Karpas-422 (cell line): ENCODE measurements around the gene ADGRL2. TPM values are rescaled to one million over a fixed set of nuclear protein-coding genes. Genes with fewer than 3 reads are reported as not detected.
"Not testable (repeated sequence)": the region's sequence is repeated elsewhere in the genome, so short reads cannot be mapped to it uniquely, and the experiment has no call there.

Source experiments
- DNase-seq: peaks from one replicate; pipeline ENCODE4 v3.0.0-alpha.2; 2015
- H2AFZ ChIP-seq: fragments of 200-600 bp; sonication (generic); 2 replicates; pipeline ENCODE4 v1.6.1; 2014; ENCODE audit warnings: antibody characterized with exemption, low read length, mixed read lengths
- H3K27ac ChIP-seq: fragments of 200-600 bp; sonication (generic); 2 replicates; pipeline ENCODE4 v1.5.1; 2014; ENCODE audit warnings: mild to moderate bottlenecking, low read length, moderate library complexity
- H3K27me3 ChIP-seq: fragments of 200-600 bp; sonication (generic); 2 replicates; pipeline ENCODE4 v1.6.1; 2014; ENCODE audit warnings: low read length, mixed read lengths
- H3K36me3 ChIP-seq: fragments of 200-600 bp; sonication (generic); 2 replicates; pipeline ENCODE4 v1.6.1; 2014; ENCODE audit warnings: low read length, mixed read lengths; ENCODE audit not compliant: insufficient read depth
- H3K4me1 ChIP-seq: fragments of 200-600 bp; sonication (generic); 2 replicates; pipeline ENCODE4 v1.6.1; 2014; ENCODE audit warnings: mild to moderate bottlenecking, low read length, mixed read lengths
- H3K4me2 ChIP-seq: fragments of 200-600 bp; sonication (generic); 2 replicates; pipeline ENCODE4 v1.6.1; 2014; ENCODE audit warnings: low read length, low read depth, mild to moderate bottlenecking; ENCODE audit not compliant: poor library complexity, severe bottlenecking
- H3K4me3 ChIP-seq: fragments of 200-600 bp; sonication (generic); 2 replicates; pipeline ENCODE4 v1.5.1; 2014; ENCODE audit warnings: mild to moderate bottlenecking, antibody characterized with exemption, low read length, mixed read lengths
- H3K79me2 ChIP-seq: fragments of 200-600 bp; sonication (generic); 2 replicates; pipeline ENCODE4 v1.6.1; 2014; ENCODE audit warnings: mild to moderate bottlenecking, low read length, mixed read lengths
- H3K9ac ChIP-seq: fragments of 200-600 bp; sonication (generic); 2 replicates; pipeline ENCODE4 v1.6.0; 2014; ENCODE audit warnings: low read length
- H3K9me2 ChIP-seq: fragments of 200-600 bp; sonication (generic), shearing (Covaris generic); replicated peaks from 2 replicates; pipeline ENCODE4 v1.6.0; 2014; ENCODE audit warnings: mild to moderate bottlenecking, low read length, moderate library complexity; ENCODE audit not compliant: insufficient read depth
- H3K9me3 ChIP-seq: fragments of 300-700, 200-600 bp; sonication (generic); 2 replicates; pipeline ENCODE4 v1.6.1; 2014; ENCODE audit warnings: low read length, mixed read lengths
- H4K20me1 ChIP-seq: fragments of 200-600 bp; sonication (generic); 2 replicates; pipeline ENCODE4 v1.6.1; 2014; ENCODE audit warnings: mild to moderate bottlenecking, antibody characterized with exemption, low read length, low read depth; ENCODE audit not compliant: insufficient read depth
- total RNA-seq: library from RNA; depleted of rRNA; stranded (reverse); fragments of >200 nt; shearing (Covaris generic); gene quantifications from 2 replicates; pipeline ENCODE4 v1.2.3, GENCODE V29; 2014; ENCODE audit warnings: low replicate concordance

ADGRL2 gene
- total RNA-seq, 1 experiment from 2014 or later = not detected

GRCh38 chr1:81886292-81886691 is 85.6 kb downstream of the ADGRL2 start:
- H3K4me2 ChIP-seq, H3K4me3 ChIP-seq, H3K9me2 ChIP-seq, H3K79me2 ChIP-seq, H3K36me3 ChIP-seq, H4K20me1 ChIP-seq, H3K4me1 ChIP-seq, H2AFZ ChIP-seq, H3K9me3 ChIP-seq, DNase-seq, H3K27me3 ChIP-seq, H3K9ac ChIP-seq, H3K27ac ChIP-seq: not testable (repeated sequence)

- Histone ChIP-seq H3K4me2 (no peak overlapping the region), H3K4me3 (no peak overlapping the region), H2AFZ (no peak overlapping the region), H3K27me3 (no peaks in the 10 kb centered on the region), H3K27ac (no peak overlapping the region), H3K9me2 (no peaks in the 10 kb centered on the region; the same call in 1 of the 2 replicates), H4K20me1 (no peaks in the 10 kb centered on the region), H3K36me3 (no peaks in the 10 kb centered on the region), H3K9me3 (no peaks in the 10 kb centered on the region), H3K9ac (no peak overlapping the region), H3K4me1 (no peaks in the 10 kb centered on the region), H3K79me2 (no peaks in the 10 kb centered on the region)
- DNase-seq = no peak
These were observed 86.8 kb downstream of the ADGRL2 start for GRCh38 chr1:81887421-81888144.

GRCh38 chr1:81889166-81889565 is 88.4 kb downstream of the ADGRL2 start:
- Histone ChIP-seq H3K79me2 (no peaks in the 10 kb centered on the region), H3K27ac (no peak overlapping the region), H3K9ac (no peak overlapping the region), H3K27me3 (no peaks in the 10 kb centered on the region), H2AFZ (no peak overlapping the region), H3K4me2 (no peak overlapping the region), H3K4me3 (no peak overlapping the region), H3K9me3 (no peaks in the 10 kb centered on the region), H4K20me1 (no peaks in the 10 kb centered on the region), H3K9me2 (no peaks in the 10 kb centered on the region; the same call in 1 of the 2 replicates), H3K36me3 (no peaks in the 10 kb centered on the region), H3K4me1 (no peaks in the 10 kb centered on the region)
- DNase-seq = no peak

GRCh38 chr1:81894867-81895266 is 94.1 kb downstream of the ADGRL2 start:
- Histone ChIP-seq H3K9ac (no peak overlapping the region), H3K27ac (no peak overlapping the region), H3K4me3 (no peak overlapping the region), H3K9me3 (no peaks in the 10 kb centered on the region), H3K9me2 (no peaks in the 10 kb centered on the region; the same call in none of the 2 replicates), H3K4me2 (no peak overlapping the region), H3K79me2 (no peaks in the 10 kb centered on the region), H2AFZ (no peak overlapping the region), H4K20me1 (no peaks in the 10 kb centered on the region), H3K36me3 (no peaks in the 10 kb centered on the region), H3K4me1 (no peaks in the 10 kb centered on the region), H3K27me3 (no peaks in the 10 kb centered on the region)
- no peak for DNase-seq

- DNase-seq = no peak
- H3K4me3 ChIP-seq = no peak overlapping the region
- no peak overlapping the region for H3K27ac ChIP-seq
- H3K9me2 ChIP-seq = no peaks in the 10 kb centered on the region; the same call in 1 of the 2 replicates
- no peaks in the 10 kb centered on the region for H3K36me3 ChIP-seq
- H3K27me3 ChIP-seq = no peaks in the 10 kb centered on the region
- H3K79me2 ChIP-seq = no peaks in the 10 kb centered on the region
- H4K20me1 ChIP-seq = no peaks in the 10 kb centered on the region
- no peak overlapping the region for H2AFZ ChIP-seq
- H3K9me3 ChIP-seq = no peaks in the 10 kb centered on the region
- H3K4me2 ChIP-seq = no peak overlapping the region
- no peaks in the 10 kb centered on the region for H3K4me1 ChIP-seq
- no peak overlapping the region for H3K9ac ChIP-seq
These were observed 98.6 kb downstream of the ADGRL2 start for GRCh38 chr1:81899214-81899821.

GRCh38 chr1:81907575-81907974 is 106.8 kb downstream of the ADGRL2 start:
- H3K27me3 ChIP-seq = no peaks in the 10 kb centered on the region
- no peak overlapping the region for H2AFZ ChIP-seq
- peaks cover 9% of the 10 kb centered on the region; the same call in 1 of the 2 replicates for H3K9me3 ChIP-seq

GRCh38 chr1:81912383-81912782 is 111.6 kb downstream of the ADGRL2 start:
- no peaks in the 10 kb centered on the region for H3K79me2 ChIP-seq
- no peaks in the 10 kb centered on the region for H3K4me1 ChIP-seq
- H3K9ac ChIP-seq = no peak overlapping the region
- peaks cover 9% of the 10 kb centered on the region; the same call in 1 of the 2 replicates for H3K9me3 ChIP-seq
- no peak overlapping the region for H3K4me2 ChIP-seq
- no peak overlapping the region for H2AFZ ChIP-seq
- DNase-seq = no peak
- H4K20me1 ChIP-seq = no peaks in the 10 kb centered on the region
- H3K36me3 ChIP-seq = no peaks in the 10 kb centered on the region
- no peaks in the 10 kb centered on the region for H3K27me3 ChIP-seq
- no peak overlapping the region for H3K4me3 ChIP-seq
- H3K9me2 ChIP-seq = no peaks in the 10 kb centered on the region
- H3K27ac ChIP-seq = no peak overlapping the region

More at GRCh38 chr1:81907575-81907974, 106.8 kb downstream of the ADGRL2 start:
- no peaks in the 10 kb centered on the region for H3K36me3 ChIP-seq
- no peak overlapping the region for H3K27ac ChIP-seq
- no peaks in the 10 kb centered on the region for H3K9me2 ChIP-seq
- no peaks in the 10 kb centered on the region for H3K4me1 ChIP-seq
- DNase-seq = no peak
- H4K20me1 ChIP-seq = no peaks in the 10 kb centered on the region
- H3K79me2 ChIP-seq = no peaks in the 10 kb centered on the region
- H3K4me3 ChIP-seq = no peak overlapping the region
- no peak overlapping the region for H3K9ac ChIP-seq
- H3K4me2 ChIP-seq = no peak overlapping the region

- no peak for DNase-seq
- no peak overlapping the region for H3K4me2 ChIP-seq
- H3K36me3 ChIP-seq = no peaks in the 10 kb centered on the region
- H2AFZ ChIP-seq = no peak overlapping the region
- no peaks in the 10 kb centered on the region for H3K4me1 ChIP-seq
- H3K9me3 ChIP-seq = peaks cover 3% of the 10 kb centered on the region; the same call in 1 of the 2 replicates
- H3K27me3 ChIP-seq = no peaks in the 10 kb centered on the region
- H3K27ac ChIP-seq = no peak overlapping the region
- H4K20me1 ChIP-seq = no peaks in the 10 kb centered on the region
- no peak overlapping the region for H3K9ac ChIP-seq
- H3K4me3 ChIP-seq = no peak overlapping the region
- H3K9me2 ChIP-seq = no peaks in the 10 kb centered on the region
- no peaks in the 10 kb centered on the region for H3K79me2 ChIP-seq
These were observed 115.2 kb downstream of the ADGRL2 start for GRCh38 chr1:81915937-81916336.
